ENCODE results near the gene IL33.
"Not testable (repeated sequence)": the region's sequence is repeated elsewhere in the genome, so short reads cannot be mapped to it uniquely, and the experiment has no call there.

IL33 gene

GRCh38 chr9:6215562-6215961 is at the start of gene IL33:
Gene IL33, plus strand, starts transcription at chr9:6215807. Its CDS starts 25,888 bp downstream, at chr9:6241695.
- DNase-seq (ENCODE audit: low read depth in 4 of 4, low spot score in 1 of 4), result no peak

- no peak for DNase-seq (ENCODE audit: low read depth in 4 of 4, low spot score in 1 of 4)
Observed at GRCh38 chr9:6171667-6172066, 43.9 kb upstream of the IL33 start.

GRCh38 chr9:6173914-6174313 is 41.7 kb upstream of the IL33 start:
- DNase-seq (ENCODE audit: low read depth in 4 of 4, low spot score in 1 of 4), result no peak

GRCh38 chr9:6182549-6183226 is 32.9 kb upstream of the IL33 start:
- DNase-seq (ENCODE audit: low read depth in 4 of 4, low spot score in 1 of 4), result not testable (repeated sequence)

- no peak for DNase-seq (ENCODE audit: low read depth in 4 of 4, low spot score in 1 of 4)
Observed at GRCh38 chr9:6183227-6183551, 32.4 kb upstream of the IL33 start.

- DNase-seq (ENCODE audit: low read depth in 4 of 4, low spot score in 1 of 4), result no peak
Observed at GRCh38 chr9:6183627-6184026, 32.0 kb upstream of the IL33 start.

- DNase-seq (ENCODE audit: low read depth in 4 of 4, low spot score in 1 of 4), result no peak
Observed at GRCh38 chr9:6184749-6185645, 30.6 kb upstream of the IL33 start.

- no peak for DNase-seq (ENCODE audit: low read depth in 4 of 4, low spot score in 1 of 4)
Observed at GRCh38 chr9:6186691-6187090, 28.9 kb upstream of the IL33 start.

- DNase-seq (ENCODE audit: low read depth in 4 of 4, low spot score in 1 of 4), result no peak
Observed at GRCh38 chr9:6187272-6187671, 28.3 kb upstream of the IL33 start.

GRCh38 chr9:6188466-6188865 is 27.1 kb upstream of the IL33 start:
- DNase-seq (ENCODE audit: low read depth in 4 of 4, low spot score in 1 of 4), result no peak

GRCh38 chr9:6188906-6189305 is 26.7 kb upstream of the IL33 start:
- no peak for DNase-seq (ENCODE audit: low read depth in 4 of 4, low spot score in 1 of 4)

GRCh38 chr9:6194934-6195333 is 20.7 kb upstream of the IL33 start:
- no peak for DNase-seq (ENCODE audit: low read depth in 4 of 4, low spot score in 1 of 4)

GRCh38 chr9:6195714-6196360 is 19.8 kb upstream of the IL33 start:
- DNase-seq (ENCODE audit: low read depth in 4 of 4, low spot score in 1 of 4), result no peak

- DNase-seq (ENCODE audit: low read depth in 4 of 4, low spot score in 1 of 4), result no peak
Observed at GRCh38 chr9:6197330-6197729, 18.3 kb upstream of the IL33 start.

GRCh38 chr9:6198251-6198650 is 17.4 kb upstream of the IL33 start:
- DNase-seq (ENCODE audit: low read depth in 4 of 4, low spot score in 1 of 4), result no peak

- DNase-seq (ENCODE audit: low read depth in 4 of 4, low spot score in 1 of 4), result no peak
Observed at GRCh38 chr9:6199596-6199995, 16.0 kb upstream of the IL33 start.

GRCh38 chr9:6200761-6201160 is 14.8 kb upstream of the IL33 start:
- DNase-seq (ENCODE audit: low read depth in 4 of 4, low spot score in 1 of 4), result no peak

- DNase-seq (ENCODE audit: low read depth in 4 of 4, low spot score in 1 of 4), result no peak
Observed at GRCh38 chr9:6209966-6210365, 5.6 kb upstream of the IL33 start.

- no peak for DNase-seq (ENCODE audit: low read depth in 4 of 4, low spot score in 1 of 4)
Observed at GRCh38 chr9:6212722-6213375, 2.8 kb upstream of the IL33 start.

- no peak for DNase-seq (ENCODE audit: low read depth in 4 of 4, low spot score in 1 of 4)
Observed at GRCh38 chr9:6214434-6214833, 1.2 kb upstream of the IL33 start.

GRCh38 chr9:6214903-6215302 is 704 bp upstream of the IL33 start:
- no peak for DNase-seq (ENCODE audit: low read depth in 4 of 4, low spot score in 1 of 4)

- no peak for DNase-seq (ENCODE audit: low read depth in 4 of 4, low spot score in 1 of 4)
Observed at GRCh38 chr9:6216002-6216401, 395 bp downstream of the IL33 start.

Measured in stimulated activated CD4-positive, alpha-beta T cell treated with anti-CD3 and anti-CD28 coated beads, Interleukin-1b, Interleukin-23, amount 100 ng/mL, for 24 hours (primary cell).